GM12875 (cell line): Measurements from ENCODE around the gene RRP9.

ENCODE experiments used
- H3K4me3 ChIP-seq: one replicate; pipeline ENCODE4 v1.5.1; 2011; ENCODE audit warnings: low read depth, low read length, control low read depth
- TF ChIP-seq, protein P1 (sequence below): IDR thresholded peaks from 2 replicates; pipeline ENCODE4 v1.5.1; 2011; ENCODE audit warnings: low read depth, mild to moderate bottlenecking, control low read depth, inconsistent platforms, low read length, moderate library complexity, borderline replicate concordance; ENCODE audit not compliant: insufficient read depth

The RRP9 gene

GRCh38 chr3:51934991-51935885 is 6.5 kb downstream of the RRP9 start:
- no peak overlapping the region for H3K4me3 ChIP-seq
- TF ChIP-seq, protein P1, sequence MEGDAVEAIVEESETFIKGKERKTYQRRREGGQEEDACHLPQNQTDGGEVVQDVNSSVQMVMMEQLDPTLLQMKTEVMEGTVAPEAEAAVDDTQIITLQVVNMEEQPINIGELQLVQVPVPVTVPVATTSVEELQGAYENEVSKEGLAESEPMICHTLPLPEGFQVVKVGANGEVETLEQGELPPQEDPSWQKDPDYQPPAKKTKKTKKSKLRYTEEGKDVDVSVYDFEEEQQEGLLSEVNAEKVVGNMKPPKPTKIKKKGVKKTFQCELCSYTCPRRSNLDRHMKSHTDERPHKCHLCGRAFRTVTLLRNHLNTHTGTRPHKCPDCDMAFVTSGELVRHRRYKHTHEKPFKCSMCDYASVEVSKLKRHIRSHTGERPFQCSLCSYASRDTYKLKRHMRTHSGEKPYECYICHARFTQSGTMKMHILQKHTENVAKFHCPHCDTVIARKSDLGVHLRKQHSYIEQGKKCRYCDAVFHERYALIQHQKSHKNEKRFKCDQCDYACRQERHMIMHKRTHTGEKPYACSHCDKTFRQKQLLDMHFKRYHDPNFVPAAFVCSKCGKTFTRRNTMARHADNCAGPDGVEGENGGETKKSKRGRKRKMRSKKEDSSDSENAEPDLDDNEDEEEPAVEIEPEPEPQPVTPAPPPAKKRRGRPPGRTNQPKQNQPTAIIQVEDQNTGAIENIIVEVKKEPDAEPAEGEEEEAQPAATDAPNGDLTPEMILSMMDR, result no peak

- no peak overlapping the region for H3K4me3 ChIP-seq
Observed at GRCh38 chr3:51934139-51934850, 7.4 kb downstream of the RRP9 start.

GRCh38 chr3:51933471-51934138 is 8.1 kb downstream of the RRP9 start:
- no peak overlapping the region for H3K4me3 ChIP-seq
- TF ChIP-seq, protein P1, result no peak

More at GRCh38 chr3:51934139-51934850, 7.4 kb downstream of the RRP9 start:
- TF ChIP-seq, protein P1, result no peak

GRCh38 chr3:51932471-51933370 is 9.0 kb downstream of the RRP9 start:
- TF ChIP-seq, protein P1, result no peak

DNA sequence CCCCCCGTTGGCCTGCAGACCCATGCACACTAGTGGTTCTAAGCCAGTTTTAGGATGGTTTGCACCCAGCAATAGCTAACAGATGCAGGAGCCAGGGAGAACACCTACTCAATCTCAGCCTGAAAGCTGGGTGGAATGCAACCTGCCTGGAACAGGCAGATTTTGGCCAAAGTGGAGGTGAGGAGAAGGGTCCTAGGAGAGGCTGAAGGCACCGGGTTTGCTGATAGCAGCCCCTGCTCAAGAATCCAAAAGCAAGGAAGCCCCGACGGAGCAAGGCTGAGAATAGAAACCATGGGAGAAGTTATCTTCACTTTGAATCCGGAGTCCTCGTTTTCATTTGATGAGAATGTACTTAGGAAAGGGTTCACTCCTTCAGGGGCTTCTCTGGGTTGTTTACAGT is 9.9 kb downstream of the RRP9 start:
- TF ChIP-seq, protein P1, result no peak
- H3K4me3 ChIP-seq, result no peak overlapping the region

More at GRCh38 chr3:51932471-51933370, 9.0 kb downstream of the RRP9 start:
- H3K4me3 ChIP-seq, result no peak overlapping the region

DNA sequence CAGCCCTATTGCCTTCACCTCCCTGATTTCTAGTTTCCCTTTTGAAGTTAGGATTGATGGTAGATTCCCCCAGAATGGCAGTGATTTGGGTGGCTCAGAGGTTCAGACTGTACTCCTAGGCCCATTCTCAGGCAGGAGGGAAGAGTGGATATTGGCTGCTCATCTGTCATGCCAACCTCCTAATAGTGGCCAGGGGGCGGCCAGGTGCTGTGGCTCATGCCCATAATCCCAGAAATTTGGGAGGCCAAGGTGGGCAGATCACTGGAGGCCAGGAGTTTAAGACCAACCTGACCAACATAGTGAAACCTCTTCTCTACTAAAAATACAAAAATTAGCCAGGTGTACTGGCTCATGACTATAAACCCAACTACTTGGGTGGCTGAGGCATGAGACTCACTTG is 11.3 kb downstream of the RRP9 start:
- H3K4me3 ChIP-seq, result no peak overlapping the region
- TF ChIP-seq, protein P1, result no peak
